ENCODE measurements around the gene RASGRP4. TPM values are rescaled to one million over a fixed set of nuclear protein-coding genes. Genes with fewer than 3 reads are reported as not detected.
A peak's percentile ranks its signal among the peaks of the same experiment; 100 is the strongest.

RASGRP4 gene
- total RNA-seq, 1 experiment from 2014 or later, result not detected

DNA sequence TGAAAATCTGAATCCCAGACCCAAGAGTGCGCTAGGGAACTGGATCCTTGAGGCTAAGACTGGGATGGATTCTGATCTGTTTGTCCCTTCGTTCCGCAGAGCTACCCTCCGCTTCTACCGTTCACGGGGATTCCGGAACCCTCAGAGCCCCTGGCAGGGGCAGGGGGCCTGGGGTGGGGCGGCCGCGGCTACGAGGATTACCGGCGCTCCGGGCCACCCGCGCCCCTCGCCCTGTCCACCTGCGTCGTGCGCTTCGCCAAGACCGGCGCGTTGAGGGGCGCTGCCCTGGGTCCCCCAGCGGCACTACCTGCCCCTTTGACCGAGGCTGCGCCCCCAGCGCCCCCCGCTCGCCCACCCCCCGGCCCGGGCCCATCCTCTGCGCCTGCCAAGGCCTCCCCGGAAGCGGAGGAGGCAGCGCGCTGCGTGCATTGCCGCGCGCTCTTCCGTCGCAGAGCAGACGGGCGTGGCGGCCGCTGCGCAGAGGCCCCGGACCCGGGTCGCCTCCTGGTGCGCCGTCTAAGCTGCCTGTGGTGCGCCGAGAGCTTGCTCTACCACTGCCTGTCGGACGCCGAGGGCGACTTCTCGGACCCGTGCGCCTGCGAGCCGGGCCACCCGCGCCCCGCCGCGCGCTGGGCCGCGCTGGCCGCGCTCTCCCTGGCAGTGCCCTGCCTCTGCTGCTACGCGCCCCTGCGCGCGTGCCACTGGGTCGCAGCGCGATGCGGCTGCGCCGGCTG, 30.5 kb downstream of the RASGRP4 start:
- H3K4me3 Mint-ChIP-seq (ENCODE audit: unreplicated experiment), result no peak overlapping the region
- no peak overlapping the region for H3K27ac Mint-ChIP-seq (ENCODE audit: unreplicated experiment)
- ChIA-PET CTCF (no interaction called here), POLR2A (interaction anchor here (0.5 kb wide), 1 partner anchor 171 kb away, joined by 7 read pairs; no protein-coding TSS in a partner anchor)
- peaks cover 7% of the 10 kb centered on the region for H3K36me3 Mint-ChIP-seq (ENCODE audit: insufficient read depth, unreplicated experiment)
- H3K9me3 ChIP-seq, result no peaks in the 10 kb centered on the region
- peaks cover 5% of the 10 kb centered on the region for H3K27me3 Mint-ChIP-seq (ENCODE audit: insufficient read depth, unreplicated experiment)
- intact Hi-C loops (cut with micrococcal nuclease; ENCODE audit: unreplicated experiment), result no loop called here
- no peaks in the 10 kb centered on the region for H3K36me3 ChIP-seq (ENCODE audit: control insufficient read depth, insufficient read depth, low read length)
- no peaks in the 10 kb centered on the region for H3K9me3 Mint-ChIP-seq (ENCODE audit: unreplicated experiment)
- BruUV-seq (replicated peaks), result no TSS peak
- no peak overlapping the region for H3K4me3 ChIP-seq (ENCODE audit: low read depth, low read length)
- TF ChIP-seq, protein P1, sequence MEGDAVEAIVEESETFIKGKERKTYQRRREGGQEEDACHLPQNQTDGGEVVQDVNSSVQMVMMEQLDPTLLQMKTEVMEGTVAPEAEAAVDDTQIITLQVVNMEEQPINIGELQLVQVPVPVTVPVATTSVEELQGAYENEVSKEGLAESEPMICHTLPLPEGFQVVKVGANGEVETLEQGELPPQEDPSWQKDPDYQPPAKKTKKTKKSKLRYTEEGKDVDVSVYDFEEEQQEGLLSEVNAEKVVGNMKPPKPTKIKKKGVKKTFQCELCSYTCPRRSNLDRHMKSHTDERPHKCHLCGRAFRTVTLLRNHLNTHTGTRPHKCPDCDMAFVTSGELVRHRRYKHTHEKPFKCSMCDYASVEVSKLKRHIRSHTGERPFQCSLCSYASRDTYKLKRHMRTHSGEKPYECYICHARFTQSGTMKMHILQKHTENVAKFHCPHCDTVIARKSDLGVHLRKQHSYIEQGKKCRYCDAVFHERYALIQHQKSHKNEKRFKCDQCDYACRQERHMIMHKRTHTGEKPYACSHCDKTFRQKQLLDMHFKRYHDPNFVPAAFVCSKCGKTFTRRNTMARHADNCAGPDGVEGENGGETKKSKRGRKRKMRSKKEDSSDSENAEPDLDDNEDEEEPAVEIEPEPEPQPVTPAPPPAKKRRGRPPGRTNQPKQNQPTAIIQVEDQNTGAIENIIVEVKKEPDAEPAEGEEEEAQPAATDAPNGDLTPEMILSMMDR (IDR thresholded peaks at IDR 0.05; ENCODE audit: insufficient read depth in 1 of 2, low read depth in 1 of 2, low read length in 1 of 2, severe bottlenecking in 1 of 2, unreplicated experiment in 1 of 2), result no peak
- H3K27me3 ChIP-seq (replicated peaks; ENCODE audit: control insufficient read depth, insufficient read depth, low read length), result no peaks in the 10 kb centered on the region
- peaks cover 9% of the 10 kb centered on the region for H3K4me1 Mint-ChIP-seq (ENCODE audit: low read depth, unreplicated experiment)
- DNase-seq, result no peak
- peaks cover 12% of the 10 kb centered on the region for H3K4me1 ChIP-seq

GRCh38 chr19:38394488-38394887, 31.5 kb downstream of the RASGRP4 start:
- no peak overlapping the region for H3K27ac Mint-ChIP-seq (ENCODE audit: unreplicated experiment)
- BruUV-seq (replicated peaks), result no TSS peak
- no peaks in the 10 kb centered on the region for H3K27me3 ChIP-seq (replicated peaks; ENCODE audit: control insufficient read depth, insufficient read depth, low read length)
- H3K4me3 ChIP-seq (ENCODE audit: low read depth, low read length), result no peak overlapping the region
- H3K9me3 Mint-ChIP-seq (ENCODE audit: unreplicated experiment), result no peaks in the 10 kb centered on the region
- H3K36me3 Mint-ChIP-seq (ENCODE audit: insufficient read depth, unreplicated experiment), result peaks cover 7% of the 10 kb centered on the region
- TF ChIP-seq, protein P1 (IDR thresholded peaks at IDR 0.05; ENCODE audit: insufficient read depth in 1 of 2, low read depth in 1 of 2, low read length in 1 of 2, severe bottlenecking in 1 of 2, unreplicated experiment in 1 of 2), result no peak
- peaks cover 16% of the 10 kb centered on the region for H3K4me1 Mint-ChIP-seq (ENCODE audit: low read depth, unreplicated experiment)
- CTCF ChIA-PET, result interaction anchor here (1.1 kb wide), 1 partner anchor 10 kb away, joined by 3 read pairs; no protein-coding TSS in a partner anchor
- H3K9me3 ChIP-seq, result no peaks in the 10 kb centered on the region
- DNase-seq, result no peak
- H3K4me3 Mint-ChIP-seq (ENCODE audit: unreplicated experiment), result no peak overlapping the region
- H3K36me3 ChIP-seq (ENCODE audit: control insufficient read depth, insufficient read depth, low read length), result no peaks in the 10 kb centered on the region
- peaks cover 12% of the 10 kb centered on the region for H3K4me1 ChIP-seq
- POLR2A ChIA-PET, result interaction anchor here (0.5 kb wide), 1 partner anchor 8 kb away, joined by 3 read pairs; no protein-coding TSS in a partner anchor
- peaks cover 2% of the 10 kb centered on the region for H3K27me3 Mint-ChIP-seq (ENCODE audit: insufficient read depth, unreplicated experiment)
- intact Hi-C loops (cut with micrococcal nuclease; ENCODE audit: unreplicated experiment), result no loop called here

GRCh38 chr19:38392707-38393308, 33.2 kb downstream of the RASGRP4 start:
- Histone ChIP-seq H3K9me3 (no peaks in the 10 kb centered on the region), H3K4me1 (peaks cover 17% of the 10 kb centered on the region), H3K27me3 (replicated peaks; ENCODE audit: control insufficient read depth, insufficient read depth, low read length) (no peaks in the 10 kb centered on the region), H3K4me3 (ENCODE audit: low read depth, low read length) (no peak overlapping the region), H3K36me3 (ENCODE audit: control insufficient read depth, insufficient read depth, low read length) (no peaks in the 10 kb centered on the region)
- Mint-ChIP-seq H3K4me1 (ENCODE audit: low read depth, unreplicated experiment) (peaks cover 16% of the 10 kb centered on the region), H3K4me3 (ENCODE audit: unreplicated experiment) (no peak overlapping the region), H3K36me3 (ENCODE audit: insufficient read depth, unreplicated experiment) (peaks cover 6% of the 10 kb centered on the region), H3K27ac (ENCODE audit: unreplicated experiment) (peak overlapping the region; percentile 2), H3K9me3 (ENCODE audit: unreplicated experiment) (no peaks in the 10 kb centered on the region), H3K27me3 (ENCODE audit: insufficient read depth, unreplicated experiment) (no peaks in the 10 kb centered on the region)
- TF ChIP-seq, protein P1 (IDR thresholded peaks at IDR 0.05; ENCODE audit: insufficient read depth in 1 of 2, low read depth in 1 of 2, low read length in 1 of 2, severe bottlenecking in 1 of 2, unreplicated experiment in 1 of 2), result no peak
- ChIA-PET POLR2A (interaction anchor here (0.6 kb wide), 1 partner anchor 639 kb away, joined by 5 read pairs; no protein-coding TSS in a partner anchor), CTCF (no interaction called here)
- BruUV-seq (replicated peaks), result no TSS peak
- peak in 1 of 2 experiments; percentile 64 for DNase-seq
- intact Hi-C loops (cut with micrococcal nuclease; ENCODE audit: unreplicated experiment), result no loop called here
